ENCODE measurements around the gene NYAP2.

NYAP2 gene

GRCh38 chr2:225569995-225570394 lies 170.5 kb downstream of the NYAP2 start:
- DNase-seq: no peak

- no peak for DNase-seq
Observed at GRCh38 chr2:225573603-225574002, 174.1 kb downstream of the NYAP2 start.

- no peak for DNase-seq
Observed at GRCh38 chr2:225574582-225575138, 175.2 kb downstream of the NYAP2 start.

- DNase-seq: no peak
Observed at GRCh38 chr2:225581135-225581534, 181.6 kb downstream of the NYAP2 start.

- no peak for DNase-seq
Observed at GRCh38 chr2:225581906-225582305, 182.4 kb downstream of the NYAP2 start.

- no peak for DNase-seq
Observed at GRCh38 chr2:225582355-225583116, 183.0 kb downstream of the NYAP2 start.

GRCh38 chr2:225584796-225585195 lies 185.3 kb downstream of the NYAP2 start:
- no peak for DNase-seq

- no peak for DNase-seq
Observed at GRCh38 chr2:225590932-225591331, 191.4 kb downstream of the NYAP2 start.

- DNase-seq: no peak
Observed at GRCh38 chr2:225597911-225598310, 198.4 kb downstream of the NYAP2 start.

GRCh38 chr2:225598426-225598825 lies 198.9 kb downstream of the NYAP2 start:
- DNase-seq: no peak

GRCh38 chr2:225598897-225599296 lies 199.4 kb downstream of the NYAP2 start:
- no peak for DNase-seq

- DNase-seq: no peak
Observed at GRCh38 chr2:225599856-225600255, 200.3 kb downstream of the NYAP2 start.

GRCh38 chr2:225600444-225600843 lies 200.9 kb downstream of the NYAP2 start:
- no peak for DNase-seq

- no peak for DNase-seq
Observed at GRCh38 chr2:225600865-225601264, 201.4 kb downstream of the NYAP2 start.

GRCh38 chr2:225602205-225602604 lies 202.7 kb downstream of the NYAP2 start:
- DNase-seq: no peak

GRCh38 chr2:225608136-225608535 lies 208.6 kb downstream of the NYAP2 start:
- no peak for DNase-seq

GRCh38 chr2:225612636-225613035 lies 213.1 kb downstream of the NYAP2 start:
- DNase-seq: no peak

- DNase-seq: no peak
Observed at GRCh38 chr2:225614915-225615314, 215.4 kb downstream of the NYAP2 start.

GRCh38 chr2:225615514-225615913 lies 216.0 kb downstream of the NYAP2 start:
- DNase-seq: no peak

- no peak for DNase-seq
Observed at GRCh38 chr2:225616372-225616771, 216.9 kb downstream of the NYAP2 start.

GRCh38 chr2:225616848-225617247 lies 217.3 kb downstream of the NYAP2 start:
- no peak for DNase-seq

- DNase-seq: no peak
Observed at GRCh38 chr2:225620227-225620626, 220.7 kb downstream of the NYAP2 start.

- no peak for DNase-seq
Observed at GRCh38 chr2:225630824-225631533, 231.5 kb downstream of the NYAP2 start.

- DNase-seq: no peak
Observed at GRCh38 chr2:225632351-225632750, 232.8 kb downstream of the NYAP2 start.

Measured in inflammatory macrophage treated with lipopolysaccharide for 4 hours (primary cell).